ENCODE results near the gene RBMS1.

DNA sequence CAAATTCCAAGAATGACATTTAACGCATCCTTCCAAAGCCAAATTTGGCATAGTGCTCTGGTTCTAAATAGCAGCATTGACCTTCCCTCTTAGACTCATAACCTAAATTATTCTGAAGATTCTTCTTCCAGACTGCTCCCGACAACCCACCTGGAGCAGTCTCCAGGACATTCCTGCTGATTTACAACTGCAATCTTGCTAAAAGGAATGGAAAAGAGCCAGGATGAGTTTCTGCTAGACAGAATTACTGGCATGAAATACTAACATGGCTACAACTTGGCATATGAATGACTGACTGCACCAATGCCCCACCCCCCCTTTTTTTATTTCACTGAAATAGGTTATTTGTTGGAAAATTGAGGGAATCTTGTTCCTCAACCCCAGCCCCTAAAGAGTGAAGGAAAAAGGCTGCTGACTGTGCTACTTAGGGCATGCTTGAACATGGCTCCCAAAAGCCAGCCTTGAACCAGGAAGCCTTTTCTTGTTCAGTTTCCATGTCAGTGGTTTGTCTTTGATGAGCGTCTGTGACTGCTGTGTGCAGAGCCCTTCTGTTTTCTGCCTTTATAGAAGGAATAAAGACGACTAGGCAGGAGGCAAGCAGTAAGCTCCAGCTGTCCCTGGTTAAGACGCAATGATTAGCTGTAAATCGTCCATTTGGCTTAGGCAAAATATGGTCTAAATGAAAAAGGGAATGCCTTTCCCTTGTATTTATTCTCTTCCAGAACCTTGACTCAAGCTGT is 246.1 kb downstream of the RBMS1 start:
- TF ChIP-seq, protein P1, sequence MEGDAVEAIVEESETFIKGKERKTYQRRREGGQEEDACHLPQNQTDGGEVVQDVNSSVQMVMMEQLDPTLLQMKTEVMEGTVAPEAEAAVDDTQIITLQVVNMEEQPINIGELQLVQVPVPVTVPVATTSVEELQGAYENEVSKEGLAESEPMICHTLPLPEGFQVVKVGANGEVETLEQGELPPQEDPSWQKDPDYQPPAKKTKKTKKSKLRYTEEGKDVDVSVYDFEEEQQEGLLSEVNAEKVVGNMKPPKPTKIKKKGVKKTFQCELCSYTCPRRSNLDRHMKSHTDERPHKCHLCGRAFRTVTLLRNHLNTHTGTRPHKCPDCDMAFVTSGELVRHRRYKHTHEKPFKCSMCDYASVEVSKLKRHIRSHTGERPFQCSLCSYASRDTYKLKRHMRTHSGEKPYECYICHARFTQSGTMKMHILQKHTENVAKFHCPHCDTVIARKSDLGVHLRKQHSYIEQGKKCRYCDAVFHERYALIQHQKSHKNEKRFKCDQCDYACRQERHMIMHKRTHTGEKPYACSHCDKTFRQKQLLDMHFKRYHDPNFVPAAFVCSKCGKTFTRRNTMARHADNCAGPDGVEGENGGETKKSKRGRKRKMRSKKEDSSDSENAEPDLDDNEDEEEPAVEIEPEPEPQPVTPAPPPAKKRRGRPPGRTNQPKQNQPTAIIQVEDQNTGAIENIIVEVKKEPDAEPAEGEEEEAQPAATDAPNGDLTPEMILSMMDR (IDR thresholded peaks at IDR 0.05), result no peak
- no peak for TF ChIP-seq POLR2A (IDR thresholded peaks at IDR 0.05)

Measured in lower leg skin (tissue), 3 donors.